Loucy (cell line): ENCODE results near the gene CDC73.

Experiments
- EZH2phosphoT487 ChIP-seq: fragments of 200-600 bp; IDR thresholded peaks from 2 replicates; pipeline ENCODE4 v1.6.1; 2018; ENCODE audit warnings: antibody characterized with exemption, mild to moderate bottlenecking, moderate library complexity, borderline replicate concordance
- TF ChIP-seq, protein P1 (sequence below): fragments of 200-600 bp; sonication (generic); conservative IDR thresholded peaks from 2 replicates; pipeline ENCODE4 v1.5.1; 2014; ENCODE audit warnings: mild to moderate bottlenecking, antibody characterized with exemption, low read length

DNA sequence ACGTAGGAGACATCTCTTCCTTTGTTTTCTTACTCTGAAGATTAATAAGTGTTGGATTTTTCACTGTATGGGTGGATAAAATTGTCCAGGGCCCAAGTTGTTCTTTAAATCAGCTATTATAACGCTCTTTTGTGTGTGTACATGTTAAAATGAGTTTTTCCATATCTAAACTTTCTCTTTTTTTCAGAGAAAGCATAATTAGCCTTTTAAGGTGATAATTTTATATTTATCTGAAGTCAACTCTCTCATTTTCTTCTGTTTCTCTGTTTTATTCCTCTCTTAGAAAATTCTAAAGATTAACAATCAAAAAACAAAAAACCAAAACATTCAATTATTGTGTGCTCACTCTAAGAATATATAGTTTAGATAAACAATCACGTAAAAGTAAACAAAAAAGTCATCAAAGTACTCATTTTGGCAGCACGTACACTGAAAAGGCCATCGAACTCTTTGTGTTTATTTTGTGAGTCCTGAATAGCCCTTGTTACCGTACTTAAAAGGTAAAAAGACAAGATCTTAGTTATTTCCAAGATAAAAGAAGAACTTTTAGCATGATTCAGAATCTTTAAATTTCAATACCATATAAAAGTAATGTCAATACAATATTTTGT lies 7.2 kb upstream of the CDC73 start:
- TF ChIP-seq, protein P1, sequence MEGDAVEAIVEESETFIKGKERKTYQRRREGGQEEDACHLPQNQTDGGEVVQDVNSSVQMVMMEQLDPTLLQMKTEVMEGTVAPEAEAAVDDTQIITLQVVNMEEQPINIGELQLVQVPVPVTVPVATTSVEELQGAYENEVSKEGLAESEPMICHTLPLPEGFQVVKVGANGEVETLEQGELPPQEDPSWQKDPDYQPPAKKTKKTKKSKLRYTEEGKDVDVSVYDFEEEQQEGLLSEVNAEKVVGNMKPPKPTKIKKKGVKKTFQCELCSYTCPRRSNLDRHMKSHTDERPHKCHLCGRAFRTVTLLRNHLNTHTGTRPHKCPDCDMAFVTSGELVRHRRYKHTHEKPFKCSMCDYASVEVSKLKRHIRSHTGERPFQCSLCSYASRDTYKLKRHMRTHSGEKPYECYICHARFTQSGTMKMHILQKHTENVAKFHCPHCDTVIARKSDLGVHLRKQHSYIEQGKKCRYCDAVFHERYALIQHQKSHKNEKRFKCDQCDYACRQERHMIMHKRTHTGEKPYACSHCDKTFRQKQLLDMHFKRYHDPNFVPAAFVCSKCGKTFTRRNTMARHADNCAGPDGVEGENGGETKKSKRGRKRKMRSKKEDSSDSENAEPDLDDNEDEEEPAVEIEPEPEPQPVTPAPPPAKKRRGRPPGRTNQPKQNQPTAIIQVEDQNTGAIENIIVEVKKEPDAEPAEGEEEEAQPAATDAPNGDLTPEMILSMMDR, result no peak
- TF ChIP-seq EZH2phosphoT487, result no peak
